GM12878 (cell line): Measurements from ENCODE around the gene CKS1B. TPM values are rescaled to one million over a fixed set of nuclear protein-coding genes. Genes with fewer than 3 reads are reported as not detected.
A peak's percentile ranks its signal among the peaks of the same experiment; 100 is the strongest.

ENCODE experiments used
- CEBPB ChIP-seq, 2 experiments: fragments of 150-350 bp in 1 of 2; IDR thresholded peaks; 2 replicates each; pipeline ENCODE4 v1.6.1; 2012 to 2014; ENCODE audit warnings: low read depth in 2 of 2, low read length in 2 of 2, borderline replicate concordance in 1 of 2, inconsistent platforms in 1 of 2
- CHD2 ChIP-seq: IDR thresholded peaks from 2 replicates; pipeline ENCODE4 v1.6.1; 2011; ENCODE audit warnings: low read depth, low read length, improper control_type of control experiment, borderline replicate concordance
- FOS ChIP-seq: IDR thresholded peaks from 3 replicates; pipeline ENCODE4 v1.6.1; 2011; ENCODE audit warnings: borderline replicate concordance; ENCODE audit not compliant: insufficient read length; ENCODE audit errors: extremely low read depth
- HCFC1 ChIP-seq: fragments of 150-350 bp; IDR thresholded peaks from 2 replicates; pipeline ENCODE4 v1.6.1; 2014; ENCODE audit warnings: low read length
- IKZF1 ChIP-seq: fragments of 450-650 bp; conservative IDR thresholded peaks from 2 replicates; pipeline ENCODE4 v1.6.1; 2017; ENCODE audit warnings: antibody characterized with exemption, mild to moderate bottlenecking
- KAT2A ChIP-seq: conservative IDR thresholded peaks from 2 replicates; pipeline ENCODE4 v1.6.1; 2011; ENCODE audit warnings: low read depth, low read length; ENCODE audit not compliant: control insufficient read depth
- NBN ChIP-seq: fragments of 450-650 bp; IDR thresholded peaks from 2 replicates; pipeline ENCODE4 v1.6.1; 2016
- SIN3A ChIP-seq: IDR thresholded peaks from 2 replicates; pipeline ENCODE4 v1.6.1; 2012; ENCODE audit warnings: low read depth, low read length, improper control_type of control experiment
- SMARCA5 ChIP-seq: fragments of 450-650 bp; IDR thresholded peaks from 2 replicates; pipeline ENCODE4 v1.6.1; 2017; ENCODE audit warnings: mild to moderate bottlenecking
- TCF3 ChIP-seq: IDR thresholded peaks from 2 replicates; pipeline ENCODE4 v1.6.1; 2012; ENCODE audit warnings: low read depth, mild to moderate bottlenecking, low read length, borderline replicate concordance; ENCODE audit not compliant: insufficient read depth
- polyA plus RNA-seq, 11 experiments: library from polyadenylated mRNA; depleted of rRNA in 4 of 11; unstranded in 6 of 11; stranded (reverse) in 5 of 11; fragments of >200 nt; fragmentation: Nextera tagmentation in 4 of 11; fragmentation: Illumina TruSeq in 1 of 11; extraction: Ambion mirVana in 4 of 11; extraction: Trizol in 1 of 11; gene quantifications; 1 replicate in 1 of 11; 2 replicates in 10 of 11; pipeline versions ENCODE4 v1.2.1 to v1.2.3, GENCODE V29; 2011 to 2016; ENCODE audit warnings: inconsistent platforms in 2 of 11, missing spikeins in 2 of 11, low read depth in 1 of 11
- total RNA-seq, 4 experiments: library from RNA; depleted of rRNA in 3 of 4; stranded (reverse); fragments of >200 nt in 3 of 4; fragmentation: Illumina TruSeq in 1 of 4; extraction: Trizol in 1 of 4; gene quantifications; 2 replicates each; pipeline versions ENCODE4 v1.2.1 to v1.2.3, GENCODE V29; 2013 to 2021
- TF ChIP-seq, protein P1 (sequence below): IDR thresholded peaks from 2 replicates; pipeline ENCODE4 v1.6.1; 2011; ENCODE audit warnings: low read depth, mild to moderate bottlenecking, low read length, moderate library complexity, borderline replicate concordance; ENCODE audit errors: extremely low read depth
- TF ChIP-seq, protein P2 (sequence below): IDR thresholded peaks from 2 replicates; pipeline ENCODE4 v1.6.1; 2012; ENCODE audit warnings: mild to moderate bottlenecking, low read depth, low read length
- TF ChIP-seq, protein P3 (sequence below): fragments of 150-350 bp; IDR thresholded peaks from 2 replicates; pipeline ENCODE4 v1.6.1; 2014; ENCODE audit warnings: mild to moderate bottlenecking, low read depth, low read length
- TF ChIP-seq, protein P4 (sequence below): fragments of 450-650 bp; IDR thresholded peaks from 2 replicates; pipeline ENCODE4 v1.6.1; 2018; ENCODE audit warnings: mild to moderate bottlenecking, low read depth, moderate library complexity; ENCODE audit not compliant: partially characterized antibody
- TF ChIP-seq, protein P5 (sequence below): fragments of 450-650 bp; formaldehyde crosslinking; IDR thresholded peaks from 2 replicates; pipeline ENCODE4 v1.4.0; 2020; ENCODE audit warnings: mild to moderate bottlenecking, moderate library complexity

CKS1B gene
- total and polyA plus RNA-seq, 10 of the 15 experiments (the other 5 are each of a cell fraction or from before 2014, with no cell fraction given), result 125 to 608 (median 364) TPM

DNA sequence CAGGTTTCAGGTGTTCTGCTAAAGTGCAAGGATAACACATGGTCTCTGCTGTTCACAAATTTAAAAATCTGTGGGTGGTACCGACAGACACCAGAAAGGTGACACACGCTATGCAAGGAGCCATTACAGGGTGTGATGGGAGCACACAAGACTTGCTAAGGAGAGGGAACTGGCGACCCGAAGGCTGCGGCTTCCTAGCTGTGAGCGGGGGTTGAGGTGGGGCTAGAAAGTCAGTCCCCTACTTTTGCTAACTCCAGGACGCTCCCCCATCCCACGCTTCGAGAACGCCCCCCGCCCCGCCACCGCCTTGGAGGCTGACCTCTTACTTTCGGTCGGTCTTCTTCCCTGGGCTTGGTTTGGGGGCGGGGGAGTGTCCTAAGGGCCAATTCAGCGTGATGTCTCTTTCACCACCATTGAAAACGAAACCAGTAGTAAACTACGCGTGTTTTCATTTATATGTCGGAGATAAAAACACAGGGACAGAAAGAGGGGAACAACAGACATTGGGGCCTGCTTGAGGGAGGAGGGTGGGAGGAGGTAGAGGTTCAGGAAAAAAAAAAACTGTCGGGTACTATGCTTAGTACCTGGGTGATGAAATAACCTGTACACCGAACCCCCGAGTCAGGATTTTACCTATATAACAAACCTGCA, 1.1 kb downstream of the CKS1B start (continued):
- TF ChIP-seq, protein P1, sequence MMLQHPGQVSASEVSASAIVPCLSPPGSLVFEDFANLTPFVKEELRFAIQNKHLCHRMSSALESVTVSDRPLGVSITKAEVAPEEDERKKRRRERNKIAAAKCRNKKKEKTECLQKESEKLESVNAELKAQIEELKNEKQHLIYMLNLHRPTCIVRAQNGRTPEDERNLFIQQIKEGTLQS, result no peak
- TF ChIP-seq KAT2A, result no peak
- TF ChIP-seq HCFC1, result 0 out of 2 replicates have a peak, but pooled peaks have one; percentile 7
- TF ChIP-seq, protein P2, sequence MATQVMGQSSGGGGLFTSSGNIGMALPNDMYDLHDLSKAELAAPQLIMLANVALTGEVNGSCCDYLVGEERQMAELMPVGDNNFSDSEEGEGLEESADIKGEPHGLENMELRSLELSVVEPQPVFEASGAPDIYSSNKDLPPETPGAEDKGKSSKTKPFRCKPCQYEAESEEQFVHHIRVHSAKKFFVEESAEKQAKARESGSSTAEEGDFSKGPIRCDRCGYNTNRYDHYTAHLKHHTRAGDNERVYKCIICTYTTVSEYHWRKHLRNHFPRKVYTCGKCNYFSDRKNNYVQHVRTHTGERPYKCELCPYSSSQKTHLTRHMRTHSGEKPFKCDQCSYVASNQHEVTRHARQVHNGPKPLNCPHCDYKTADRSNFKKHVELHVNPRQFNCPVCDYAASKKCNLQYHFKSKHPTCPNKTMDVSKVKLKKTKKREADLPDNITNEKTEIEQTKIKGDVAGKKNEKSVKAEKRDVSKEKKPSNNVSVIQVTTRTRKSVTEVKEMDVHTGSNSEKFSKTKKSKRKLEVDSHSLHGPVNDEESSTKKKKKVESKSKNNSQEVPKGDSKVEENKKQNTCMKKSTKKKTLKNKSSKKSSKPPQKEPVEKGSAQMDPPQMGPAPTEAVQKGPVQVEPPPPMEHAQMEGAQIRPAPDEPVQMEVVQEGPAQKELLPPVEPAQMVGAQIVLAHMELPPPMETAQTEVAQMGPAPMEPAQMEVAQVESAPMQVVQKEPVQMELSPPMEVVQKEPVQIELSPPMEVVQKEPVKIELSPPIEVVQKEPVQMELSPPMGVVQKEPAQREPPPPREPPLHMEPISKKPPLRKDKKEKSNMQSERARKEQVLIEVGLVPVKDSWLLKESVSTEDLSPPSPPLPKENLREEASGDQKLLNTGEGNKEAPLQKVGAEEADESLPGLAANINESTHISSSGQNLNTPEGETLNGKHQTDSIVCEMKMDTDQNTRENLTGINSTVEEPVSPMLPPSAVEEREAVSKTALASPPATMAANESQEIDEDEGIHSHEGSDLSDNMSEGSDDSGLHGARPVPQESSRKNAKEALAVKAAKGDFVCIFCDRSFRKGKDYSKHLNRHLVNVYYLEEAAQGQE, result no peak
- TF ChIP-seq NBN, result peak; percentile 63
- TF ChIP-seq, protein P3, sequence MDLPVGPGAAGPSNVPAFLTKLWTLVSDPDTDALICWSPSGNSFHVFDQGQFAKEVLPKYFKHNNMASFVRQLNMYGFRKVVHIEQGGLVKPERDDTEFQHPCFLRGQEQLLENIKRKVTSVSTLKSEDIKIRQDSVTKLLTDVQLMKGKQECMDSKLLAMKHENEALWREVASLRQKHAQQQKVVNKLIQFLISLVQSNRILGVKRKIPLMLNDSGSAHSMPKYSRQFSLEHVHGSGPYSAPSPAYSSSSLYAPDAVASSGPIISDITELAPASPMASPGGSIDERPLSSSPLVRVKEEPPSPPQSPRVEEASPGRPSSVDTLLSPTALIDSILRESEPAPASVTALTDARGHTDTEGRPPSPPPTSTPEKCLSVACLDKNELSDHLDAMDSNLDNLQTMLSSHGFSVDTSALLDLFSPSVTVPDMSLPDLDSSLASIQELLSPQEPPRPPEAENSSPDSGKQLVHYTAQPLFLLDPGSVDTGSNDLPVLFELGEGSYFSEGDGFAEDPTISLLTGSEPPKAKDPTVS, result no peak
- peak; percentile 63 for TF ChIP-seq SIN3A
- TF ChIP-seq IKZF1, result no peak; the same call in 1 of the 2 replicates
- TF ChIP-seq CEBPB (IDR thresholded peaks at IDR 0.05; ENCODE audit: borderline replicate concordance in 1 of 2, low read depth in 2 of 2, low read length in 2 of 2), result no peak
- TF ChIP-seq, protein P4, sequence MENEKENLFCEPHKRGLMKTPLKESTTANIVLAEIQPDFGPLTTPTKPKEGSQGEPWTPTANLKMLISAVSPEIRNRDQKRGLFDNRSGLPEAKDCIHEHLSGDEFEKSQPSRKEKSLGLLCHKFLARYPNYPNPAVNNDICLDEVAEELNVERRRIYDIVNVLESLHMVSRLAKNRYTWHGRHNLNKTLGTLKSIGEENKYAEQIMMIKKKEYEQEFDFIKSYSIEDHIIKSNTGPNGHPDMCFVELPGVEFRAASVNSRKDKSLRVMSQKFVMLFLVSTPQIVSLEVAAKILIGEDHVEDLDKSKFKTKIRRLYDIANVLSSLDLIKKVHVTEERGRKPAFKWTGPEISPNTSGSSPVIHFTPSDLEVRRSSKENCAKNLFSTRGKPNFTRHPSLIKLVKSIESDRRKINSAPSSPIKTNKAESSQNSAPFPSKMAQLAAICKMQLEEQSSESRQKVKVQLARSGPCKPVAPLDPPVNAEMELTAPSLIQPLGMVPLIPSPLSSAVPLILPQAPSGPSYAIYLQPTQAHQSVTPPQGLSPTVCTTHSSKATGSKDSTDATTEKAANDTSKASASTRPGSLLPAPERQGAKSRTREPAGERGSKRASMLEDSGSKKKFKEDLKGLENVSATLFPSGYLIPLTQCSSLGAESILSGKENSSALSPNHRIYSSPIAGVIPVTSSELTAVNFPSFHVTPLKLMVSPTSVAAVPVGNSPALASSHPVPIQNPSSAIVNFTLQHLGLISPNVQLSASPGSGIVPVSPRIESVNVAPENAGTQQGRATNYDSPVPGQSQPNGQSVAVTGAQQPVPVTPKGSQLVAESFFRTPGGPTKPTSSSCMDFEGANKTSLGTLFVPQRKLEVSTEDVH, result no peak
- TF ChIP-seq CHD2, result 0 out of 2 replicates have a peak, but pooled peaks have one; percentile 47
- TF ChIP-seq FOS, result no peak
- 0 out of 2 replicates have a peak, but pooled peaks have one; percentile 18 for TF ChIP-seq SMARCA5
- TF ChIP-seq TCF3, result no peak
- TF ChIP-seq, protein P5, sequence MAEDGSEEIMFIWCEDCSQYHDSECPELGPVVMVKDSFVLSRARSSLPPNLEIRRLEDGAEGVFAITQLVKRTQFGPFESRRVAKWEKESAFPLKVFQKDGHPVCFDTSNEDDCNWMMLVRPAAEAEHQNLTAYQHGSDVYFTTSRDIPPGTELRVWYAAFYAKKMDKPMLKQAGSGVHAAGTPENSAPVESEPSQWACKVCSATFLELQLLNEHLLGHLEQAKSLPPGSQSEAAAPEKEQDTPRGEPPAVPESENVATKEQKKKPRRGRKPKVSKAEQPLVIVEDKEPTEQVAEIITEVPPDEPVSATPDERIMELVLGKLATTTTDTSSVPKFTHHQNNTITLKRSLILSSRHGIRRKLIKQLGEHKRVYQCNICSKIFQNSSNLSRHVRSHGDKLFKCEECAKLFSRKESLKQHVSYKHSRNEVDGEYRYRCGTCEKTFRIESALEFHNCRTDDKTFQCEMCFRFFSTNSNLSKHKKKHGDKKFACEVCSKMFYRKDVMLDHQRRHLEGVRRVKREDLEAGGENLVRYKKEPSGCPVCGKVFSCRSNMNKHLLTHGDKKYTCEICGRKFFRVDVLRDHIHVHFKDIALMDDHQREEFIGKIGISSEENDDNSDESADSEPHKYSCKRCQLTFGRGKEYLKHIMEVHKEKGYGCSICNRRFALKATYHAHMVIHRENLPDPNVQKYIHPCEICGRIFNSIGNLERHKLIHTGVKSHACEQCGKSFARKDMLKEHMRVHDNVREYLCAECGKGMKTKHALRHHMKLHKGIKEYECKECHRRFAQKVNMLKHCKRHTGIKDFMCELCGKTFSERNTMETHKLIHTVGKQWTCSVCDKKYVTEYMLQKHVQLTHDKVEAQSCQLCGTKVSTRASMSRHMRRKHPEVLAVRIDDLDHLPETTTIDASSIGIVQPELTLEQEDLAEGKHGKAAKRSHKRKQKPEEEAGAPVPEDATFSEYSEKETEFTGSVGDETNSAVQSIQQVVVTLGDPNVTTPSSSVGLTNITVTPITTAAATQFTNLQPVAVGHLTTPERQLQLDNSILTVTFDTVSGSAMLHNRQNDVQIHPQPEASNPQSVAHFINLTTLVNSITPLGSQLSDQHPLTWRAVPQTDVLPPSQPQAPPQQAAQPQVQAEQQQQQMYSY, result no peak
